Measurements from ENCODE around the gene PARD6G.

Gene PARD6G

DNA sequence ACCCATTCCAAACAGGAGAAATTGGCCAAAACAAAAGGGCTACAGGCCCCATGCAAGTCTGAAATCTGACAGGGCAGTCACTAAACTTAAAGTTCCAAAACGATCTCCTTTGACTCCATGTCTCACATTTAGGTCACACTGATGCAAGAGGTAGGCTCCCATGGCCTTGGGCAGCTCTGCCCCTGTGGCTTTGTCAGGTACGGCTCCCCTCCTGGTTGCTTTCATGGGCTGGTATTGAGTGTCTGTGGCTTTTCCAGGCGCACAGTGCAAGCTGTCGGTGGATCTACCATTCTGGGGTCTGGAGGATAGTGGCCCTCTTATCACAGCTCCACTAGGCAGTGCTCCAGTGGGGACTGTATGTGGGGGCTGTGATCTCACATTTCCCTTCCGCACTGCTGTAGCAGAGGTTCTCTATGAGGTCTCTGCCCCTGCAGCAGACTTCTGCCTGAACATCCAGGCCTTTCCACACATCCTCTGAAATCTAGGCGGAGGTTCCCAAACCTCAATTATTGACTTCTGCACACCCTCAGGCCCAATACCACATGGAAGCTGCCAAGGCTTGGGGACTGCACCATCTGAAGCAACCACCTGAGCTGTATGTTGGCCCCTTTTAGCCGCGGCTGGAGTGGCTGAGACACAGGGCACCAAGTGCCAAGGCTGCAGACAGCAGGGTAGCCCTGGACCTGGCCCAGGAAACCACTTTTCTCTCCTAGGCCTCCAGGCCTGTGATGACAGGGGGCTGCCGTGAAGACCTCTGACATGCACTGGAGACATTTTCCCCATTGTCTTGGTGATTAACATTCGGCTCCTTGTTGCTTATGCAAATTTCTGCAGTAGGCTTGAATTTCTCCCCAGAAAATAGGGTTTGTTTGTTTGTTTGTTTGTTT, 28.7 kb downstream of the PARD6G start:
- DNase-seq (ENCODE audit: extremely low read depth in 1 of 2, low read depth in 1 of 2), result no peak

DNA sequence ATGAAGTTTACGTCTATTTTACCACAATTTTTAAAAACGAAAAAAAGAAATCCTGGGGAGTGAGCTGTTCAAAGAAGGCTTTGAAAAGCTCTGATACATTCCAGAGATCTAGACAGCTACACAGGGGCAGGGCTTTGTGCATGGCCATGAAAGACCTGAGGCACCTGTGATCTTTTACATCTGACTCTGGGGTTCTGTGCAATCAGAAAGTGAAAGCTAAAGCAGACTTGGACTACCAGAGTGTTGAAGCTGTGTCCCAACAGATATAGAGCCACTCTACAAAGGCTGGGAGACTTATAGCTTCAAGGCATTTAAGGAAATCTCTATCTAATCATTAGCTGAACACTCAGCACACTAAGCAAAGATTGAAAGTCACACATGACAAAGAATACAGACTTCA, 34.1 kb downstream of the PARD6G start:
- DNase-seq (ENCODE audit: extremely low read depth in 1 of 2, low read depth in 1 of 2), result no peak

- no peak for DNase-seq (ENCODE audit: extremely low read depth in 1 of 2, low read depth in 1 of 2)
Observed at GRCh38 chr18:80210312-80211083, 36.8 kb downstream of the PARD6G start.

GRCh38 chr18:80208620-80209019, 38.7 kb downstream of the PARD6G start:
- no peak for DNase-seq (ENCODE audit: extremely low read depth in 1 of 2, low read depth in 1 of 2)

GRCh38 chr18:80205294-80205693, 42.0 kb downstream of the PARD6G start:
- DNase-seq (ENCODE audit: extremely low read depth in 1 of 2, low read depth in 1 of 2), result no peak

DNA sequence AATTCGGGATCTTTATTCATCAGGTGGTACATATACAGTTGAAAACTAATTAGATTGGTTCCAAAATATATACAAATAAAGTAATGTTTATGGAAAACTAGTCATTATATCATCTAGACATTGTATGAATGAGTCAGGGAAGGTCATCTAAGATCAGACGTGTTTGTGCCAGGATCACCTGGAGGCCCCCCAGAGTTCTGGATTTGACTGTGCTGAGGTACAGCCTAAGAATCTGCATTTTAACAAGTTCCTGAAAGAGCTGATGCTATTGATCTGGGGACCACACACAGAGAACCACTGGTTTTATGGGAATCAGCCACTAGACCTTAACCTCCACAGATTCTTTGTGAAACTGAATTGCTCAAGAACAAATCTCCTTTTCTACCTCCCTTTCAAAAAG, 43.2 kb downstream of the PARD6G start:
- no peak for DNase-seq (ENCODE audit: extremely low read depth in 1 of 2, low read depth in 1 of 2)

DNA sequence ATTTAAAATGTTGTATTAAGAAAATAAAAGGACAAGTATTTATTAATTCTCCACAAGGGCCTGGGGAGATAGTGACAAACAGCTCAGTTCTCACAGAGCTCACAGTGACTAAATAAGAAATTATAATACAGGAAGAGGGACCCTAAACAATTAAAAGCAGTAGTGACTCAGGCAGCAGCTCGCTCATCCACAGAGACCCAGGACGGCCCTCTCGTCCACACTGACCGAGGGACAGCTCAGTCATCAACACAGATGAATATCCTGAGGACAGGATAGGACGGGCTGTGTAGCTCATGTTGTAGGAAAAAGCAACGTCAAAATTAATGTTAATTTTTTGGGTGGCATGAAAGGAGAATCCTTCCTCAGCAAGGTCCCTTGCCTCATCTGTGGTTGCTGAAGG, 44.1 kb downstream of the PARD6G start:
- DNase-seq (ENCODE audit: extremely low read depth in 1 of 2, low read depth in 1 of 2), result no peak

GRCh38 chr18:80202264-80202998, 44.9 kb downstream of the PARD6G start:
- DNase-seq (ENCODE audit: extremely low read depth in 1 of 2, low read depth in 1 of 2), result no peak

DNA sequence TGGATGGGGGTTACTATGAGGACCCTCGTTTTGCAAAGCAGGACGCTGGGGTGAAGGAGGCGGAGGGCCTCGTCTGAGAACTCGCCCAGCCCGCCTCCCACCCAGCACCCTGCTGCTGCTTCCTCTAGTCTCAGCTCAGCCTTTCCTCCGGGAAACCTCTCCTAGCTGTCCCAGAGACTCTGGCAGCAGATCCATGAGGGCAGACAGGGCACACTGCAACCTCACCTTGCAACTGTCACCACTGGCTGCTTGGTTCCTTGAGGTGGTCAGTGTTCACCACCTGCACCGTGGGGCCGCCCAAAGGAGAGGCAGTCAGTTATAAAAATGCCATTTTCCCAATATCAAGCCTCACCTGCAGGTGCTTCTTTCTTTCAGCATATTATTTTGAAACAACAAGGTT, 45.6 kb downstream of the PARD6G start:
- DNase-seq (ENCODE audit: extremely low read depth in 1 of 2, low read depth in 1 of 2), result no peak

DNA sequence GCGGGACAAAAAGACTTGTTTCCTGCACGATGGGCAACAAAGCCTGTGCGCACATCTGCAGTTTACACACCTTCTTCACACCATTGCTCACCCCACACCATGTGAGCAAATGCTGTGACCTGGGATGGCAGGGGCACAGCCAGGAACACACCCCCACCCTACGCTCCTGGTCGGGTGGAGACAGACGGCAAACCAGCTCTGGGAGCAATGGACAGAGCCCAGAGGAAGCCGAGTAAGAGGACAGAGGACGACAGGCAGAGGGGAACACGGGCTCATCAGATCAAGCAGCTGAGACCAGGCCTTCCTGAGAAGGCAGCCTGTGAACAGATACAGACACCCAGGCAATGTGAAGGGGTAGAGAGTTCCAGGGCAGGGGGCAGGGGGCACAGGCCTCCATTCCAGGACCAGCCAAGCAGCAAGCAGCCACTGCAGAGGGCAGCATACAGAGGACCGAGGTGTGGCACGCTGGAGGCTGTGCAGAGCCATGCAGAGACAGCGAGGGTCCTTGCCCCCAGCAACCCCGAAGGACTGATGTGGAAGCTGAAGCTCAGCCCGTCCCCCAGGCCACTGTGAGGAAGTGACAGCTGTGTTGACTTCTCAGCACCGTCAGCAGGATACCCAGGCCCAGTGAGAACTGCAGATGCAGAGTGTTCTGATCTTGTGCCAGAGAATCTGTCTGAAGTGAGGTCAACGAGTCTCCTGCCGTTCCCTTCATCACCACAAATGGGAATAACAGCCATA, 46.2 kb downstream of the PARD6G start:
- DNase-seq (ENCODE audit: extremely low read depth in 1 of 2, low read depth in 1 of 2), result no peak

DNA sequence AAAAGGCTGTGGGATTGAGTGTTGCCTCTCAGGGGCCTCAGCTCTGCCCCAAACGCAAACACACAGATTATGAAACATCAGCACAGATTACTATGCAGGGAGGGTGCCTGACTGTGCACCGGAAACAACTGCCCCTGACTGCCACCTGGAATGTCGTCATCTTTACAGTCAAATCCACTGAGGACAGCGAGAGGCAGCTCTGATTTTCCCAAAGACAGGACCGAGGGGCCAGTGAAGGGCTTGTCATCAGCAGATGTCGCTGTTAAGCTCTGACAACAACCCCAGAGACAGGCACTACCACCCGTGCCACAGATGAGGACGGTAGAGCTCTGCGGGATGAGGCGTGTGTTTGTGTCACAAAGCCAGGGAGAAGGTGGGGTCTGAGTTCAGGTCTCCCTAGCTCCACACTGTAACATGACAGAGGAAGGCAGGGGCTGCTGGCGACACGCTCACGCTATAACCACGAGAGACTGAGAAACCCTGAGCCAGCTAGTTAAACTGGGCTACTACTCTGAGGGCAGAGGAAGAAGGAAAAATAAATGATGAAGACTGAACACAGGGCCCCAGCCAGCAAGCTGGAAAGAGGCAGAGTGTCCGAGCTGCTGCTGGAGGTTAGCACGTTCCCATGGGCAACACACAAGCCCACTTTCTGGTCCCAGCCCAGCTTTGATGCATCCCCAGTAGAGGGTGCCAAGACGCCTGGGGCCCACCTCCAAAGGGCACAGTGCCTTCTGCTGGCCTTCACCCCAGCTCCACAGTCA, 47.0 kb downstream of the PARD6G start:
- no peak for DNase-seq (ENCODE audit: extremely low read depth in 1 of 2, low read depth in 1 of 2)

GRCh38 chr18:80198994-80199748, 48.1 kb downstream of the PARD6G start:
- DNase-seq (ENCODE audit: extremely low read depth in 1 of 2, low read depth in 1 of 2), result no peak

- no peak for DNase-seq (ENCODE audit: extremely low read depth in 1 of 2, low read depth in 1 of 2)
Observed at GRCh38 chr18:80198391-80198790, 48.9 kb downstream of the PARD6G start.

- no peak for DNase-seq (ENCODE audit: extremely low read depth in 1 of 2, low read depth in 1 of 2)
Observed at GRCh38 chr18:80197528-80197927, 49.8 kb downstream of the PARD6G start.

- no peak for DNase-seq (ENCODE audit: extremely low read depth in 1 of 2, low read depth in 1 of 2)
Observed at GRCh38 chr18:80196528-80197320, 50.6 kb downstream of the PARD6G start.

GRCh38 chr18:80194874-80195570, 52.3 kb downstream of the PARD6G start:
- no peak for DNase-seq (ENCODE audit: extremely low read depth in 1 of 2, low read depth in 1 of 2)

DNA sequence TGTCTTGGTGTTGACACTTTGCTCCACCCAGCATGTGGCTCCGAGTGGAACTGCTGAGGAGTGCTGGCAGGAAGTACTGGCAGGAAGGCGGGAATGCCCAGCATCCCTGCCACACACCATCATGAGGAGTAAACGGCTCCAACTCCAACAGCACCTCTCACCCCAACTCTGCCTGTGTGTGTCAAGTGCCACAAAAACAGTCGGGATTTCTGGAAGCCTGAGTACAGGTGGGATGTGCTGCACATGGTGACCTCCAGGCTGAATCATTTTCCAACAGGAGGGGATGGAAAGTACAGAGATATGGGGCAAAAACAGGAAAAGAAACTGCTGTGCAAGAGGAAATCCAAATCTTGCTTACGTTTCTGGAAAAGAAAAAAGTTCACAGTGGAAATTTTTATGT, 53.6 kb downstream of the PARD6G start:
- DNase-seq (ENCODE audit: extremely low read depth in 1 of 2, low read depth in 1 of 2), result no peak
